Ecto neural progenitor cell (in vitro differentiated cells): ENCODE results near the gene HDAC7.
"Not testable (repeated sequence)": the region's sequence is repeated elsewhere in the genome, so short reads cannot be mapped to it uniquely, and the experiment has no call there.

Experiments
- DNase-seq: peaks from one replicate; pipeline ENCODE4 v3.0.0-alpha.2; 2018; ENCODE audit warnings: low spot score

The HDAC7 gene

DNA sequence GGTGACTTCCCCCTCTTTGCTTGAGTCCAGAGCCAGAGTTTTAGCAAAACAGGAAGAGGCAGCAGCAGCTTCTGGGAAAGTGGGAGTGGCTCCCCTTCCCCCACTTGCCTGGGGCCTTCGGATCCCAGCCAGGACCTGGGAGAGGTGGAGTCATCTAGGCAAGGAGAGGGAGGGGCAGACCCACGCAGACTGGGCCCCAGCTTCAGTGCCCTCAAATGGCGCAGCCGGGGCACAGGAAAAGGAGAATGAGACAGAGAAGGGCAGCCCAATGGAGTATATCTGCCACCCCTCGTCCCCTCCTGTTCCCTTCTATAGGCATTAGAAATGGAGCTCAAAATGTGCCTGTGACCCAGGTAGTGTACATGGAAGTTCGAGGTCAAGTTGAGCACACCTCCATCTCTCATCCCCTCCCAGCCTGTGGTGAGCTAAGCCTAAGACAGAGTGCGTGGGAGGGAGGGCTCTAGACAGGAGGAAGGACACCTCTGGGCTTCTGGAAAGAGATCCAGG is 9.3 kb upstream of the HDAC7 start:
- DNase-seq: peak; percentile 79

DNA sequence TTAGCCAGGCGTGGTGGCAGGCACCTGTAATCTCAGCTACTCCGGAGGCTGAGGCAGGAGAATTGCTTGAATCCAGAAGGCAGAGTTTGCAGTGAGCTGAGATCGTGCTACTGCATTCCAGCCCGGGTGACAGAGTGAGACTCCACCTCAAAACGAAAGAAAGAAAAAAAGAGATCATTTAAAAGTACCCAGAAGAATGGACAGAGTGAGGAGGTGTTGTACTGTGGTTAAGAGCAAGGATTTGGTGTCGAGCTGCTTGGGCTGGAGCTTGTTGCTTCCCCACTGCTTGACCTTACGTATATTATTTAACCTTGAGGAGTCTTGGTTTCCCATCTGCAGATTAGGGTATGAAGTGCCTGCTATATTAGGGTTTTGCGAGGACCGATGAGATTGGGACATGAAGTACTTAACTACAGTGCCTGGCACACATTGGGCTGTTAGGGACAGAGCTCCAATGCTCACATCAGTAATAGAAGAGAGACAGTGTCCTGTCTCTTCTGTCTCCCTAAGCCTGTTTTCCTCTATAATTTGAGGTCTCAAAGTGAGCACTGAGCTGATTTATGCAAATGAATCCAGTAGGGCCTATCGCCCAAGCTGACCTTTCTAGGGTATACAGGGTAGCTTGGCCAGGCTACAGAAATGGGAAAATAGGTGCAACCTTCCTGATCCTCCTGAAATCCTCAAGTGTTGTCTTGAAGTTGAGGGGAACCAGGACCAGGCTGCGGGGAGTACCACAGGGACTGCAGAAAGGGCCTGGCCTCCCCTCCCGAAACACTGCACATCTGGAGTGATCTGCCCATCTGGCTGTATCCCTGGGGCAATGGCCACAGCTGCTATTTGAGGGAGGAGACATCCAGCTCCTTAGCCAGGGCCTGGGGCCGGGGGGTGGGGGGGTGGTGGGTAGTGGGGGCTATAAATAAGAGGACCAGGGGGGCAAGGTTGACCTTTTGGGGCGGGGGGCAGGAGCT is 8.6 kb upstream of the HDAC7 start:
- no peak for DNase-seq

DNA sequence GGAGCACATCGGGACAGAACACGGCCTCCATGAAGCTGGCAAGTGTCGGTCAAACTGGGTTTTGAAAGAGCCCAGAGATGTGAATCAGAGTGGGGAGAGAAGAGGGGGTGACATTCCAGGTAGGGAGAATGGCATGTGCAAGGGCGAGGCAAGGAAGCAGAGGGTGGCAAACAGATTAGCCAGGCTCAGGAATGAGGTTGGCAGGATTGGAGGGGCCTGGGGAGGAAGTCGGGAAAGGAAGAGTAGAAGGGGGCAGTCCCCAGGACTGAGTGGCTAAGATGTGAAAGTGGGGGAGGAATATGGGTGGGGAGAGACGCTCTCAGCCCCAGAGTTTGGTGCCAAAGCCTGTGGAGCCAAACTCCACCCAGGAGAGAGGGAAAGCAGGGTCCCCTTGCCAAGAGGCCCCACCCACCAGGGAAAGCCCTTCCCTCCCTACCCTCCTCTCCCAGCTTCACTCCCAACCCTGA is 5.5 kb upstream of the HDAC7 start:
- DNase-seq: no peak

DNA sequence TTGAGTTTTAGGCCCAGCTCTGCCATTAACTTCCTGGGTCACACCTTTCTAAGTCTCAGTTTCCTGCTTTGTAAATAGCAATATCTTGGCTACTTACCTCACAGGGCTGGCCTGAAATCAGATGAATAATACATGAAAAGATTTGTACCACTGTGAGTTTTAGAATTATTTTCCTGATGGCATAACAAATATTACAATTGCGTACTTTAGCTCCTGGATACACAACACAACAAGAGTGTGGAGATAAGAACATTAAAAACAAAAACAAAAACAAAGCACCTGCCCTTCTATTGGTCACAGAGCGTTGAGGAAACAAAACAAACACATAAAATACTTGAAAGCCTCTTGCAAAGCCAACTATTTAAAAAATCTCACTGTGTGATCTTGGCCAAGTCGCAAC is 4.9 kb upstream of the HDAC7 start:
- no peak for DNase-seq

DNA sequence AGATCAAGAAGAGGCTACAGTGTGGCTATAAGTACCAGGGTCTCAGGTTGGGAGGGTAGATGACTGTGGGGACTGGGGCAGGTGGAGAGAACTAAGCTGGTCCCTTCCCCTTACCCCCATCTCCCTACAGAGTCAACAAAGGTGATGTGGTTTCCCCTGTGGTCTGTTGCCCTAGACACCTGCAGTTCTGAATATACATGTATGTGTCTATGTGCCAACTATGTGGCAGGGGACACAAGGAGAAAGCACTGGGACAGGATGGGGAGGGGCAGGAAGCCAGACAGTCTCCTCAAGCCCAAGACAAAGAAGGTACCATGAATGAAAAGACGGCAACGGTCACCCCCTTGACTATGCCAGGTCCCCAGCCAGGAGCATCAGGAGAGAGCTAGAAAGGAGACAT is 4.5 kb upstream of the HDAC7 start:
- DNase-seq: no peak

DNA sequence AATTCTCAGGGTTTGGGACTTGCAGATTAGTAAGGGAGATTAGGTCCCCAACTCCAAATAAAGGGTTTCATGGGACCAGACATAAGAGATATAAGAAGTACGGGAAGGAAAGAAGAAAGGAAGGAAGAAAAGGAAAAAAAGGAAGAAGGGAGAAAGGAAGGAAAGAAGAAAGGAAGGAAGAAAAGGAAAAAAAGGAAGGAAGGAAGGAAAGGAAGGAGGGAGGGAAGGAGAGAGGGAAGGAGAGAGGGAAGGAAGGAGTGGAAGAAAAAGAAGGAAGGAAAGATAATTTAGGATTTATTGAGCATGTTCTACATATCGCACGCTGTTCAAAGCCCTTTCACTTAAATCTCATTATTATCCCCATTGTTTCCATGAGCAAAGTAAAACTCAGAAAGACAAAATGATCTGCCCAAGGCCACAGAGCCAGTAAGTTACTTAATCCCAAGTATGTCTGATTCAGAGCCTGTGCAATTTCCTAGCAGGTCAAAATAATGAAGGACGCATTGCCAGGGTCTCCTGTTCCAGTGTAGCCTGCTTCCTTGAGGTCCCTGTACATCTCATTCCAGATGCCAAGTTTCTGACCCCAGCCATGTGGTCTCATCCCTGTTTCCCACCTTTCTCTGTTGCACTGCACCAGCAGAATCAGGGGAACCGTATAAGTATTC is 3.9 kb upstream of the HDAC7 start:
- no peak for DNase-seq

DNA sequence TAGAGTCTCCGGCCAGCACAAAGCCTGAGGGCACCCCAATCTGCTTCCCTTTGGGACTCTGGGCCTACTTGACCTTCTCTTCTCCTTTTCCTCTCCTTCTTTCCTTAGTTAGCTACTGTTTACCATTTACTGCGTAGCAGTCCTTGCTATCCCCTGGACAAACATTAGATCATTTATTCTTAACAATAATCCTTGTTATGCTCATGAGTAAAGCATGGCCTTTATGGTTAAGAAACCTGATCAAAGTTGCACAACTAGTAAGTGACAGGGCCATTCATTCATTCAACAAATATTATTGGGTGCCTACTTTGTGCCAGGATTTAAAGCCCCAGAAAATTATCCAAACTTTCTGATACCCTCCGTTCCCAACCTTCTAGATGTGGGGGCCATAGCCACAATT is 3.2 kb upstream of the HDAC7 start:
- DNase-seq: no peak

DNA sequence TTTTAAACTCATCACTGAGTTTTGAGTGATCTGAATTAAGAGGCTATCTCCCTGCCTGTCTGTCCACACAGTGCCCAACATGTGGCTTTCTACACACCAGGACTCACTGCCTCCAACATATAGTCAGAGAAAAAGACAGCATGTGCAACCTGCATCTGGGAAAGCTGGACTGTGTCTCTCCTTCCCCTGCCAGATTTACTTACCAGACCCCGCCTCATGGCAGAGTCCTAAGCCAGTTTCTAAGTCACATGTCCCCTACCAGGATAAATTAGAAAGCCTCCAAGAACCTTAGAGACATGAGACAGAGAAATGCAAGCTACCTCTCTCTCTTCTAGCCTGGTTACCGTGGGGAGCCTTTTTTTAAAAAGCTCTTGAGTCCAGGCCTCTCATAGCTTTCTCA is 2.7 kb upstream of the HDAC7 start:
- DNase-seq: no peak

DNA sequence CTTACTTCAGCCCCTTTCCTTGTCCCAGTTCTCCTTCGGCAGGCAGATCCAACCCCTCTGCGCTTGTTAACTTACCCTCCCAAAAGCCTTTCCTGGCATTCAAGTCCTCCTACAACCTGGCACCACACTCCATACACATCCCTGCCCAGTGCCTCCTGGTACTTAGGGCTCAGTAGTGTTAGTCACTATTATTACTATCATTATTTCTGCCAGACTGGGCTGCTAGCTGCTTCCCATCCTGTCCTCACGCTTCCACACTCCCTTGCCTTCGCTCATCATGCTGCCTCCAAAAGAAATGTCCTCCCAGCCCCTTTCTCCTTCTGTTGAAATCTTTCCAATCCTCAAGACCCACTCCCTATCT is 1.6 kb upstream of the HDAC7 start:
- no peak for DNase-seq

DNA sequence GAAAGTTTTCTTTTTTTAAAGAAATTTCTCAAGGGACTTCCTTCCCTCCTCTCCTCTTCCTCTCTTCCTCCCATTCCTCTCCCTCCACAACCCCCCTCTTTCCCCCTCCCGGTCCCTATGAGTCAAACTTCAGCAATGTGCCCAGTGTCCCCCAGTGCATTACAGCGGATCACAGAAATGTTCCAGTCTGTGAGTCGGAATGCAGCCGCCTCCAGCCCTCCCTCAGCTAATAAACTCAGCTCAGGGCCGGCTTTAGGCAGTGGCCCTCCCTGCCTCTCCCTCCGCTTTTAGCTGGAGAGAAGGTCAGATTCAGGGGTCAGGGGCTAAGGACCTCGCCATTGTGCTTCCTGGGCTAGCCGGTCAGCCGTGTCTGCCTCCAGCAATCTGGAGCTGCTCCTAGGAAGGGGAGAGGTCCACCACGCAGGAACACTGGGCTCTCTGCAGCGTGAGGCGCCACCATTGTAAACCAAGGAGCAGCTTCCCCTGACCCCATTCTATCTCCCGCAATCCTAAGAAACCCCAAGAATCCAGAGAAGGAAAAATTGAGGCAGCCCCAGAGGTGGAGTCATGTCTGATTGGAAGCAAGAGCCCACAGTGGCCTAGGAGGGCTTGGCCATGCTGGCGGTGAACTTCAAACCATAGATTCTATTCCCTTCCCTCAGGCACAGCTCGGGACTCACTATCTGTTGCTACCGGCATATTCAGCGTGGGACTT is 1.1 kb upstream of the HDAC7 start:
- peak; percentile 96 for DNase-seq

DNA sequence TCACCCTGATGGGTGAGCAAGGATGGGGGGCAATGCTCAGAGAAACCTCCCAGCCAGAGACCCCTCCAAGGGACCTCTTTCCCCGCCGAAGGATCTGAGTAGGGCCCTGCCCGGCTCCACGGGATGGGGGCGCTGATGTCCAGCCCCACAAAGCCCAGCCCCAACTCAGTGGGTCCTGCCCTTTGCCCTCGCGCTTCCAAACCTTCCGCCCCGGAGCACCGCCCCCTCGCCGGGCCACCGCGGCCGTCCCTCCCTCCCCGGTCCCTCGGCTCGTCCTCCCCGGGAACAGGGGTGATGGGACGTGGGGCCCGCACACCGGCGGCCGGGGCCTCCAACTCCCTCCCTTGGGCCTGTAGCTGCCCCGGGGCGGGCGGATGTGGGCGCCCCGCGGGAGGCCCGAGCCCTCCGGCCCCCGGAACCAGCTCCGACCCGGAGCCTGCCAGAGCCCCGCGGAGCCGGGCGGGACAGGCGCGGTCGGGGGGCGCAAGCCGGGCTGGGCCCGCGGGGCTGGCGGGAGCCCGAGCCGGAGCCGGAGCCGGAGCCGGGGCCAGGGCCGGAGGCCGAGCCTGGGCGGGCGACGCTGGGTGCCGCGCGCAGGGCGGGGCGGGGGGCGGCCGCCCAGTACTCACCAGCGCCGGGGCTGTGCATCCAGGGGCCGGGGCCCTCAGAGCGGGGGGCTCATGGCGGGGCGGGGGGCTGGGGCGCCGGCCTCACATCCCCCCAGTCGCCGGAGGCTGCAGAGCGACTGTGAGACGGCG is 386 bp downstream of the HDAC7 start:
- DNase-seq: peak; percentile 91

DNA sequence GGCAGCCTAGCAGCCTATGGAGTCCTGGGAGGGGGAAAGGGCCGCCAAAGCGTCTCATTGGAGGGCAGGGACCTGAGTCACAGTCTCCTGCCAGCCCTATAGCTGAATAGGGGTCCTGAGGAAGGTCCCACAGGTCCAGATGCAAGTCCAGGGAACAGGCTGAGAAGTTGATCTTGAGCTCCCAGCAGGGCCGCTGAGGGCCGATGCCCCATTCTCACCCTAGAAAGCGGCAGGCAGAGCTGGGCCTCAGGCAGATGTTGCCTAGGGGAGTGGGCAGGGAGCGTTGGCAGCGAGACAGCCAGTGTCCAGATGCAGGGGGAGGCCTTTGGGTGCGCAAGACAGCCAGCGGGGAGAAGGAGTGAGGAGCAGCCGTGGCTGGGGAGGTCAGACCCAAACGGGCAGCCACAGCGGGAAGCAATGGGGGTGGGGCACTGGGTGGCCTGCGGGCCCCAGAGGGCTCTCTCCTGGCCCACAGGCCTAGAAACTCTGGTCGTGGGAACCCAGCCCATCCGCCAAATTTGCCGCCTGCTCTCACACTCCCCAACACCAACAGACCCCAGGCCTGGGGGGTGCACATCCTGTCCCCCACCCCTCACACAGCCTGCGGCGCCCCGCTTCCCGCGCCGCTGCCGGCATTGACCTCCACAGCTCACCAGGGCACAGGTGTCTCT is 1.1 kb downstream of the HDAC7 start:
- no peak for DNase-seq

DNA sequence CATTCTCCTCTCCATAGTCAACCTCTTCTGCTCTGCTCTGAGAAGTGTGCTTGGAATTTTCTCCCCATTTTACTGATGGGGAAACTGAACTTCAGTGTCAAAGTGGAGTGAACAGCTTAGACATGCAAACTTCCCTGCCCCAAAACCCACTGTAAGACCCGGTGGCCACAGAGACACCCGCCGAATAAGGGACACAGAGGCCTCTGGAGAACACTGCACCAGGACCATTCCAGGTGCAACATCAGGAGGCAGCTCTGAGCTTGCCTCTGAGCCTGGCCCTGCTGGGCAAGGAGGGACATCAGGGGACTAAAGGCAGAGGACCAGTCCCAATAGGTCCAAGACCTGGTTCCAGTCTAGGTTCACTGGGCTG is 1.7 kb downstream of the HDAC7 start:
- DNase-seq: no peak

DNA sequence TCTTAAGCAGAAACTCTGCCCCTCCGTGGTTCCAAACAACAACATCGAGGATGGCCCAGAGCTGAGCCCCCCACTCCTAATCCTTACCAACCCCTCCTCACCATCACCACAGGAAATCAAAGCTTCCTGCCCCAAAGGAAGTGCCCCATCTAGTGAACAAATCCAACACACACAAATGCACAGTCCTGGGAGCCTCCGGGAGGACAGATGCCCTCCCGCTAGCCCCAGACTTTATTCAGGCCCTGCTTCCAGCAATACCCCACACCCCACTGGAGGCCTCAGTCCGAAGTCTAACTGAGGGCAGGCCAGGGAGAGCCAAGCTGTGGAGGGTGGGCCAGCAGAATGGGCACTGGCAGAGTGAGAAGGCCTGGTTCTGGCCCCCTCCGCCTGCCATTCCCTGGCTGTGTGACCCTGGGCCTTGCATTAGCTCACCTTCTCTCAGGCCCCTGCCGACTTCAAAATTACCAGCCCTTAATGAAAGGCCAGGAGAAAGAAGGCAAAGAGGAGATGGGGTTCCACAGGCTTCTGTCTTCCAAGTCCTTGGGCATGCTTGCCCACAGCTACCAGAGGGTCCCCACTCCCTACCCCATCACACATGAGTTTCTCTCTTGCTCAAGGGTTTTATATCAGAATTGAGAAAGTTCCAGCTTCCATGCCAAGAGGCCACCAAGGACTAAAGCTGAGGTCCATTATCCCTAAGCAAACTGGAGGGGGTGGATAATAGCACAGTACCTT is 2.3 kb downstream of the HDAC7 start:
- DNase-seq: no peak

DNA sequence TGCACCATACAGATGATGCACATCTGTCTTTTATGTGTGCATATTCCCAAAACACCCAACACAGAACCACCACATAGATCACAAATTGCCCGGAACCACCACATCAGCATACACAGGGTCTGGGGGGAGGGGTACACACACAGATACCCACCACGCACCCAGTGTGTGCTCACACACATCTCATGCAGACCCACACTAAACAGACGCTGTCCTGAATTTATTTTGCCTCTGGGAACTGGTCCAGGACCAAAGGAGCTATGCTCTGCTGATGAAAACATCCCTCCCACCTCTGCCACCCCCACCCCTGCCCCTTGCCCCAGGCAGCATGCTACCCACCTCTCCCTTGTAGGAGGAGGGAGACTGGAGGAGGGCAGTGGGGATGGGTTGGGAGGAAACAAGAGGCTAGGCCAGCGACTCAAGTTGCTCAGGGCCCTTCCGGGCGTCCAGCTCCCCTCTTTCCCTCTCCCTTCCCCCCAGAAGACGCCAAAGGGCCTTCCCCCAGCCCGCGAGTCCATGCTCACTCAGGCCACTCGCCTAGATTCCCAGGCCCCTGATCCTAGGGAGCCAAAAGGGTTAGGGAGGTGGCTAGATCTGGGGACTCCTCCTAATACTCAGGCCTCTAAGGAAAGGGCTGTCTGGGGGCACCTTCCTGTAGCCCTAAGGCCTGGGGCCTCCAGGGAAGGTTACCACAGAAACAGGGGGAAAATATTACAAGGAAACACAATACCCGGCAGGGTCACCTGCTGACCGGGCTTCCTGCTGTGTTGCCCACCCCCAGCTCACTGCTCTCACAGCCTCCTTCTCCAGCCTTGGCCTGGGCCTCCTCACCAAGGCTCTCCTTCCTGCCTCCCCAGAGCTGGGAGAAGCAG is 3.1 kb downstream of the HDAC7 start:
- no peak for DNase-seq

DNA sequence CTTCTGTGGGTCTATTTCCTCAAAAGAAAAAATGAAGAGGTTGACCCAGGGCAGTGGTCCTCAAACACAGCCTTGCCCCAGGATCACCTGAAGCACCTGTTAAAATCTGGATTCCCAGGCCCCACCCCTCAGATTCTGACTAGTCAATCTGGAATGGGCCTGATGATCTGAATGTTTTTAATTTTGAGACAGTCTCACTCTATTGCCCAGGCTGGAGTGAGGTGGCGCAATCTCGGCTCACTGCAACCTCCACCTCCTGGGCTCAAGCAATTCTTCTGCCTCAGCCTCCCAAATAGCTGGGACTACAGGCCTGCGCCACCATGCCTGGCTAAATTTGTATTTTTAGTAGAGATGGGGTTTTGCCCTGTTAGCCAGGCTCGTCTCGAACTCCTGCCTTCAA is 4.3 kb downstream of the HDAC7 start:
- not testable (repeated sequence) for DNase-seq

DNA sequence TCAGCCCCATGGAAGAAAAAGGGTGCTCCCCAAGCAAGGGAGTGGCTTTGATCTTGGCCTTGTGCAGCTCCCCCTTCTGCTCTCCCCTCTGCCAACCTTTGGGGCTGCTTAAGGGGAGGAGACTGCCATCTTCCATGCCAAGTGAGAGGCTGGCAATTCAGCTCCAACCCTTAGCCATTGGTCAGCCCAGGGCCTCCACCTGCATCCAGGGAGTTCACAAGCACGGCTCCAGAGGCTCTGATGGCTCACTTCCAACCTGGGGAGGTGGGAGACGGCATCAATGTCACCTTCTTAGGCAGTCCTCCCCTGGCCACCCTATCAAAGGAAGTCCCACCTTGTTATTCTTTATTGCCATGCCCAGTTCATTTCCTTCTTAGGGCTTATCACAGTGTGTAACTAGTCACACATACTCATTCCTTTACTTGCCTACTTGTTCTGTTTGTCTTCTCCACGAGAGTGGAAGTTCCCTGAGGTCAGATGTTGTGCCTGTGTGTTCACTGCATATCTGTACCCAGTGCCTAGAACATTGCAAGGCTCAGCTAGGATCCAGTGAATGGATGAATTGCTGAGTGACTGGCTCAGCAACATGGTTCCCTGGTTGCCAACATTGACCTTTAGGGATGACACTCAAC is 5.0 kb downstream of the HDAC7 start:
- DNase-seq: no peak

DNA sequence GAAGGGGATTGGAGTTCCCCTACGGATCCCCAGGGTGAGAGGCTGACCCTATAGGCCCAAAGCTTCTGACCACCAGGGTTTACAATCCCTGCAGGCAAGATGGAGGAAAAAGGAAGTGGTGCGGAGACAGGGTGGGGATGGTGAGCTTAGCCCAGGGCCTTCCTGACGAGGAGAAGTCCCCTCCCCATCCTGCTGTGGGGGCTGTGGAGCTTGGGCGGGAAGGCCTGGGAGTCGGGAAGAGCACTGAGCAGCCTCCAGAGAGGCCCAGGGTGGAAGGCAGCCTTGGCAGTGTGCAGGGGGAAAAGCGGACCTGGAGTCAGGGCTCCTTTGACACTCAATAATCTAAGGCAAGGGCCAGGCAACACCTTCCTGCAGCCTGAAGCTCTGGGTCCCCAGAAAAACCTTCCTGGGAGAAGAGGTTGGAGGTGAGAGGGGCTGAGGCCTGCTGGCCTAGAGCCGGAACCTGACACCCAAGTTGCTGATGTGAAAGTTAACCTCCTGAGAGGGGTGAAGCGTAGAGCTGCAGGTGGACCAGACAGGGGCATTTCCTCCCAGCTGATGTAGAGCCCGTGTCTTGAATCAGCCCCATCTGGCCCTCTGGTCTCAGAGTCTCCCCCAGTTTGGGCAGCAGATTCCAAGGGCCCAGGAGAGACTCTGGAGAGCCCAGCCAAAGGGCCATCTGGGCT is 6.0 kb downstream of the HDAC7 start:
- peak; percentile 76 for DNase-seq
